Subcutaneous abdominal adipose tissue (tissue), 5 donors: ENCODE measurements around the gene RNF213.

Experiments
- H3K27ac ChIP-seq: one replicate; pipeline ENCODE4 v1.7.0; 2013; ENCODE audit warnings: low read depth, mild to moderate bottlenecking, inconsistent platforms, low read length, moderate library complexity
- H3K27me3 ChIP-seq, 5 donors: one replicate each; pipeline ENCODE4 v1.7.0; 2013; ENCODE audit warnings: low read length in 5 of 5, inconsistent platforms in 1 of 5; ENCODE audit not compliant: control insufficient read depth in 5 of 5, insufficient read depth in 4 of 5
- H3K36me3 ChIP-seq, 5 donors: one replicate each; pipeline ENCODE4 v1.7.0; 2013; ENCODE audit warnings: low read length in 5 of 5; ENCODE audit not compliant: control insufficient read depth in 5 of 5, insufficient read depth in 5 of 5
- H3K4me1 ChIP-seq, 5 donors: one replicate each; pipeline ENCODE4 v1.7.0; 2013; ENCODE audit warnings: low read length in 5 of 5, mild to moderate bottlenecking in 3 of 5, moderate library complexity in 1 of 5; ENCODE audit not compliant: control insufficient read depth in 5 of 5, insufficient read depth in 5 of 5
- H3K4me3 ChIP-seq, 5 donors: one replicate each; pipeline ENCODE4 v1.7.0; 2013; ENCODE audit warnings: low read length in 5 of 5, low read depth in 1 of 5
- H3K9ac ChIP-seq, 5 donors: one replicate each; pipeline ENCODE4 v1.7.0; 2013; ENCODE audit warnings: low read length in 5 of 5, mild to moderate bottlenecking in 4 of 5, moderate library complexity in 3 of 5
- H3K9me3 ChIP-seq, 5 donors: one replicate each; pipeline ENCODE4 v1.7.0; 2013; ENCODE audit warnings: low read length in 5 of 5; ENCODE audit not compliant: control insufficient read depth in 5 of 5
- donor health status: healthy.
- donor health status: healthy.
- donor health status: healthy.
- donor health status: healthy.
- donor health status: healthy.

Gene RNF213

DNA sequence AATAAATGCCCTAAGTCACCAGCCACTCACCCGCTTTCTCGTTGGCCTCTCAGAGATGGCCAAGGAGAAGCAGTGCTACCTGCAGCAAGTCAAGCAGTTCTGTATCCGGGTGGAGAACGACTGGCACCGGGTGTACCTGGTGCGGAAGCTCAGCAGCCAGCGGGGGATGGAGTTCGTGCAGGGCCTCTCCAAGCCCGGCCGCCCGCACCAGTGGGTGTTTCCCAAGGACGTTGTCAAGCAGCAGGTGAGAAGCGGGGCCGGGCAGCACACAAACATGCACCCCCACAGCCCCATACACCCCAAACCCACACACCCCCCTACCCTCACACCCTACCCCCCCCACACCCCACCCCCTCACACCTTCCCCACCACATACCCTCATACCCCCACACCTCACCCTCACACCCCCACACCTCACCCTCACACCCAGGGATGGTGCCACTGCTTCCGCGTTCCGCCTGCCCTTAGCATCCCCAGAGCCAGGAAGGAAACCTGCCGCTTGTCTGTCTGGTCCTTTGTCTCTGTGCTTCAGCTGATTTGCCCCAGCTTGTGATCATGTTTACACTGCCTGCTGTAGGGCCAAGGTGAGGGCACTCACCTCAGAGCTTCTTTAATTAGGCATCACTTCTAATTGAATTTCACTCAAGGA, 112.4 kb downstream of the RNF213 start:
- no peaks in the 10 kb centered on the region for H3K4me1 ChIP-seq
- H3K27me3 ChIP-seq, result no peaks in the 10 kb centered on the region
- H3K4me3 ChIP-seq, result no peak overlapping the region
- peaks cover 38 to 96% (median 90%) of the 10 kb centered on the region in 5 donors for H3K36me3 ChIP-seq
- H3K9me3 ChIP-seq, result no peaks in the 10 kb centered on the region
- no peak overlapping the region for H3K9ac ChIP-seq
- no peak overlapping the region for H3K27ac ChIP-seq

DNA sequence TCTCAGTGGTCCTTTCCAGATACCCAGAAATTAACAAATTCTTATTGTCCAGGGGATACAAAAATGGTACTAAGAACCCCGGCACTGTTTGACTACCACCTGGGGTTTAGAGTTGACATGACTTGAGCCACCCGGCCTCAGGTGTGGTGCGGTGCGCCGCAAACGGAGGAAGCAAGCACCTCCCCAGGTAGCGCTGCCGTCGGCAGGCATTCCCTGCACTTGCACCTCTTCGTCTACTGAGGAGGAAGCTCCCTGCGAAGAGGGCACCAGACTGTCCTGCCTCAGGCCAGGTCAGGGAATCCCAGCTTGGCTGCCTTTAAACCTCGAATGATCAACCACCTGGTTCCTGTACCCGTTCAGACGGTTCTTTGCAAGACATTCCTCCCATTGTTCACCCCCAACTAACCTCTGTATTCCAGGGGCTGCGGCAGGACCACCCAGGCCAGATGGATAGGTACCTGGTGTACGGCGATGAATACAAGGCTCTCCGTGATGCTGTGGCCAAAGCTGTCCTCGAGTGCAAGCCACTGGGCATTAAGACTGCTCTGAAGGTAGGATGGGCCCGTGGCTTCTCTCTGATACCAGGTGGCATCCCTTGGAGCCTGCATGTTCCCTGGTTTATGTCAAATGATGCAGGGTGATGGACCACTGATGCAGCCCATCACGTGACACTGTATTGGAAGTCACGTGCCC, 113.5 kb downstream of the RNF213 start:
- H3K27me3 ChIP-seq, result no peaks in the 10 kb centered on the region
- no peak overlapping the region for H3K27ac ChIP-seq
- H3K36me3 ChIP-seq, result peaks cover 36 to 97% (median 91%) of the 10 kb centered on the region in 5 donors
- H3K9ac ChIP-seq, result no peak overlapping the region
- H3K4me3 ChIP-seq, result no peak overlapping the region
- no peaks in the 10 kb centered on the region for H3K4me1 ChIP-seq
- no peaks in the 10 kb centered on the region for H3K9me3 ChIP-seq

DNA sequence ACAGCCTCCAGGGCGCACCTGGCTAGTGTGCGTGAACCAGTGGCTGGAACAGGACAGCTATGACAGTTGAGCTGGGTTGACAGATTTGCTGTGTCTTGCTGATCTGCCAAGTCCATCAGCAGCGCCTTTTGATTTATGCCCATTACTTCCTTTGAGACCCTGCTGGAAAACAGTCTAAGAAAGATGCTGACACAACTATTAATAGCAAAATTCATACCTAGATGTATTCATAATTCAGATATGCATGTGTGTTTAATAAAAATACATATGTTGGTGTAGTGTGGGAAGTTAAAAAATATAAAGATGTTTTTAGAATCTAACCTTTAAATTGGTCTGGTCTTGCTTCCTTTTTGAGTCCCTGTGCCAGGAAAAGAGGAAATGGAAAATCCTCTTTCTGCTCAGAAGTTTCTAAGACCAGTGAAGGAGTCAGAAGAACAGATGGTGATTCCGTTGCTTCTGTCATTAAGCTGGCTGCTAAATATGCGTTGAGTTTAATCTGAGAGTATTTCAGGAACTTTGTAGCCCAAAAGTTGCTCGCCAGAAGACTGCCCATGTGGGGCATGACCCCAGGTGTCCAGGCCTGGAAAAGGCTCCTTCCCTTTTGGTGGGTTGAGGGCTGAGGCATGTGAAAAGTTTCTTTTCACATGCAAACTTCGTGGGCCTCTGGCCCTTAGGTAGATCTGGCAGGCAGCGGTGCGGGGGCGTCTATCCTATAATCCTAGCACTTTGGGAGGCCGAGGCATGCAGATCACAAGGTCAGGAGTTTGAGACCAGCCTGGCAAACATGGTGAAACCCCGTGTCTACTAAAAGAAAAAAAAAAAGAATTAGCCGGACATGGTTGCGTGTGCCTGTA, 114.3 kb downstream of the RNF213 start:
- no peaks in the 10 kb centered on the region for H3K27me3 ChIP-seq
- no peak overlapping the region for H3K27ac ChIP-seq
- H3K4me3 ChIP-seq, result no peak overlapping the region
- H3K9me3 ChIP-seq, result no peaks in the 10 kb centered on the region
- H3K4me1 ChIP-seq, result no peaks in the 10 kb centered on the region
- no peak overlapping the region for H3K9ac ChIP-seq
- H3K36me3 ChIP-seq, result peaks cover 31 to 97% (median 91%) of the 10 kb centered on the region in 5 donors

DNA sequence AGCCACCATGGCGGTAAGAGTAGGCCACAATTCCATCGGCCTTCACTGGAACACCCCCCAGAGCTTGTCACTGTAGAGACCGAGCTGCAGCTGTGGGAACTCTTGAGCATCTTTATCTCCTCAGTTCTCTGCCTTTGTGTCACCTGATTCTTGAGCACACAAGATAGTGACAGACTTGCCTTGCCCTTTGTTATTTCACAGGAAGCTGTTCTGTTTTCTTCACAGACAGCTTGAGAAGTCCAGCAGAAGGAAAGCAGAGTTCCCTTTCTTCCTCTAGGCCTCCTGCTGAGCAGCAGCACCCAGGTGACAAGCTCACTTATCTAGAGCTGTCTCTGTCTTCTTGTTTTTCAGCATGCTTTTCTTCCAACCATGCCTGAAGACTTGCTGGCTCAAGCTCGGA, 115.9 kb downstream of the RNF213 start:
- Histone ChIP-seq H3K36me3 (peaks cover 25 to 98% (median 93%) of the 10 kb centered on the region in 5 donors), H3K27me3 (no peaks in the 10 kb centered on the region), H3K4me3 (no peak overlapping the region), H3K9ac (no peak overlapping the region), H3K4me1 (no peaks in the 10 kb centered on the region), H3K9me3 (no peaks in the 10 kb centered on the region), H3K27ac (no peak overlapping the region)

DNA sequence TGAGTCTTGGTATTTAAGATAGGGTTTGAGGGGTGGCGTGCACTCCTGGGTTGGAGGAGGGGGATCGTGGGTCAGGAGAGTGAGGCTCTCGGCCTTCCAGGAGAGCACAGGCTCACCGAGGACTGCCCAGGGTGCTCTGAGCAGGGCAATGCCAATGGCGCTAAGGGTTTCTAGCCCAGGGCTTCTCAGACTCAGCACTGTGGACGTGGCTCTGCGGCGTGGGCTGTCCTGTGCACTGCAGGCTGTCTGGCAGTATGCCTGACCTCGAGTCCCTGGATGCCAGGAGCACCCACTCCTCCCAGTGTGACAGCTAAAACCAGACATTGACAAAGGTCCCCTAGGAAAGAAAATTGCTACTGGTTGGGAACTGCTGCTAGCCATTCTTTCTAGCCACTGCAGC, 117.1 kb downstream of the RNF213 start:
- H3K9ac ChIP-seq, result no peak overlapping the region
- H3K9me3 ChIP-seq, result no peaks in the 10 kb centered on the region
- H3K4me3 ChIP-seq, result no peak overlapping the region
- H3K27ac ChIP-seq, result no peak overlapping the region
- H3K36me3 ChIP-seq, result peaks cover 21 to 99% (median 92%) of the 10 kb centered on the region in 5 donors
- H3K4me1 ChIP-seq, result no peaks in the 10 kb centered on the region
- H3K27me3 ChIP-seq, result no peaks in the 10 kb centered on the region

DNA sequence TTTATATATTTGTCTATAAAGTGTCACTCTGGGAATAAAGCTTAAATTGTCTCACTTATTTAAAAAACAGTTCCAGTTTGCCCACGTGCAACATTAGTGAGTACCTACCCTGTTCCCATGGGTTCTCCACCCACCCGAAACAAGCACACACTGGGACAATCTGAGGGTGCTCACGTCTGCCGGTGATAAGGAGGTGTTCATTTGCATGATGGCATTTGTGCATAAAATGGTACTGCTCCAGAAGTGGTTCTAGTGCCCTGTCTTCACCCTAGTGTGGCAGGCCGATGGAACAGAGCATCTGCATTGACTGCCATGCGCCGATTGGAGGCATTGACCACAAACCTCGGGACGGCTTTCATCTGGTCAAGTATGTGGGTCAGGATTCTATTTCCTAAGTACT, 118.7 kb downstream of the RNF213 start:
- H3K27me3 ChIP-seq, result no peaks in the 10 kb centered on the region
- no peak overlapping the region for H3K27ac ChIP-seq
- no peak overlapping the region for H3K9ac ChIP-seq
- no peak overlapping the region for H3K4me3 ChIP-seq
- H3K4me1 ChIP-seq, result peaks cover 0 to 3% (median 0%) of the 10 kb centered on the region in 5 donors
- peaks cover 24 to 100% (median 95%) of the 10 kb centered on the region in 5 donors for H3K36me3 ChIP-seq
- no peaks in the 10 kb centered on the region for H3K9me3 ChIP-seq

DNA sequence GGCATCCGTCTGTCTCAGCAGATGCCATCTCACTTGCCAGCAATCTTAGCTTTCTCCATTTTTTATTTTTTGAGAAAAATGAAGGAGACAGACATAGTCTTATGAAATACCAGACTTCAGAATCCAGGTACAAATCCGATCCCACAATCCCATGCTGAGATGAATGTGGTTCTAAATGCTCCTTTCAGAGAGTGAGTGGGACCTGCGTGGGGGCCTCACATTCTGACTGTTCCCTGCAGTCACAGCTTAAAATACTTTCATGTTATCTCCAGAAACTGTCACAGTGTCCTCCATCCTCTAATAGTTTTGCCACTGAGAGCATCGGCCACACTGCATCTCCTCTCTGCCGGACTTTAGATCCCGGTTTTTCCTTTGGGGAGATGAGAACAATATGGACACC, 119.4 kb downstream of the RNF213 start:
- H3K36me3 ChIP-seq, result peaks cover 21 to 100% (median 95%) of the 10 kb centered on the region in 5 donors
- no peaks in the 10 kb centered on the region for H3K9me3 ChIP-seq
- no peak overlapping the region for H3K27ac ChIP-seq
- H3K27me3 ChIP-seq, result no peaks in the 10 kb centered on the region
- peaks cover 0 to 3% (median 0%) of the 10 kb centered on the region in 5 donors for H3K4me1 ChIP-seq
- no peak overlapping the region for H3K4me3 ChIP-seq
- no peak overlapping the region for H3K9ac ChIP-seq

DNA sequence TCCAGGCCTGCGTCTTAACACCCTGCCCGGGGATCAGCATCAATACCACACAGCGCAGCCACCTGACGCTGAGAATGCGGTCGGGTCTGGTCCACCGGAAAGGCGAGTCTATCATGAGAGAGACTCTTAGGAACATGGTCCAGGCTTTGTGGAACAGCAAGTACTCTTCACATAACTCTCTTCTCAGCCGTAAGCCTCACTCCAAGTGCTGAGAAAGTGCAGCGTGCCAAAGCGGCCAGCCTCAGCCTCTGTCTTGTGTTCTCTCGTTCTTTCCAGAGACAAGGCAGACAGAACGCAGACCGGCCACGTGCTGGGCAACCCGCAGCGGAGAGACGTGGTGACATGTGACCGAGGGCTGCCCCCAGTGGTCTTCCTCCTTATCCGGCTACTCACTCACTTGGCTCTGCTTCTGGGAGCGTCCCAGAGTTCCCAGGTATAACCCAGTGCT, 119.9 kb downstream of the RNF213 start:
- peaks cover 0 to 3% (median 0%) of the 10 kb centered on the region in 5 donors for H3K4me1 ChIP-seq
- no peak overlapping the region for H3K27ac ChIP-seq
- H3K36me3 ChIP-seq, result peaks cover 21 to 100% (median 96%) of the 10 kb centered on the region in 5 donors

DNA sequence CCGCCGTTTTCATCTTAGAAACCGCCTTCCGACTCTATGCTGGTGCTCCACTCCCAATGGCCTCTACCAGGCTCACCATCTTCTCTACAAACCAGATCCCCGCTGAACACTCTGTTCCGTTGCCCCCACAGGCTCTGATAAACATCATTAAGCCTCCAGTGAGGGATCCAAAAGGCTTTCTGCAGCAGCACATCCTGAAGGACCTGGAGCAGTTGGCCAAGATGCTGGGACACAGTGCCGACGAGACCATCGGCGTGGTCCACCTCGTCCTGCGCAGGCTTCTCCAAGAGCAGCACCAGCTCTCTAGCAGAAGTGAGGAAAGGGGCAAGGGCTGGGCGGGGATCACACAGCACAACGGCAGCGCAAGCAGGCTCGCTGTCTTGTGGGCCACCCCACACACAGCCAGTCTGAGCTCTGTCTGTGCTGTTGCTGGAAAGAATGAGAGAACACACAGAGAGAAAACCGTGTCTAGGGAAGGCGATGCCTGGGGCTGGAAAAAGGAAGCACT, 120.8 kb downstream of the RNF213 start:
- Histone ChIP-seq H3K4me1 (peaks cover 0 to 3% (median 0%) of the 10 kb centered on the region in 5 donors), H3K36me3 (peaks cover 16 to 100% (median 96%) of the 10 kb centered on the region in 5 donors), H3K9ac (no peak overlapping the region), H3K9me3 (no peaks in the 10 kb centered on the region), H3K27ac (no peak overlapping the region), H3K27me3 (no peaks in the 10 kb centered on the region), H3K4me3 (no peak overlapping the region)

More for the DNA sequence above, 119.9 kb downstream of the RNF213 start:
- H3K9ac ChIP-seq, result no peak overlapping the region
- no peak overlapping the region for H3K4me3 ChIP-seq
- H3K9me3 ChIP-seq, result no peaks in the 10 kb centered on the region
- no peaks in the 10 kb centered on the region for H3K27me3 ChIP-seq
